H9 (cell line): ENCODE measurements around the gene ATAD1. TPM values are rescaled to one million over a fixed set of nuclear protein-coding genes. Genes with fewer than 3 reads are reported as not detected.

Experiments
- DNase-seq: peaks from one replicate; pipeline ENCODE4 v3.0.0-alpha.2; 2017
- H2AFZ ChIP-seq: one replicate; pipeline ENCODE4 v1.6.1; 2013; ENCODE audit warnings: mild to moderate bottlenecking, low read length, control low read depth, moderate library complexity
- H2AK5ac ChIP-seq: 2 replicates; pipeline ENCODE4 v1.6.1; 2013; ENCODE audit warnings: low read length, control low read depth, mixed read lengths; ENCODE audit not compliant: insufficient read length
- H2BK120ac ChIP-seq: one replicate; pipeline ENCODE4 v1.6.1; 2013; ENCODE audit warnings: low read depth, mild to moderate bottlenecking, low read length, control low read depth, inconsistent platforms; ENCODE audit not compliant: poor library complexity, severe bottlenecking
- H2BK12ac ChIP-seq: 2 replicates; pipeline ENCODE4 v1.6.1; 2013; ENCODE audit warnings: low read length, control low read depth, mixed read lengths, low read depth; ENCODE audit not compliant: insufficient read length
- H2BK15ac ChIP-seq: 2 replicates; pipeline ENCODE4 v1.6.1; 2013; ENCODE audit warnings: low read depth, low read length, control low read depth
- H2BK20ac ChIP-seq: one replicate; pipeline ENCODE4 v1.6.1; 2013; ENCODE audit warnings: low read depth, mild to moderate bottlenecking, low read length, control low read depth, inconsistent platforms; ENCODE audit not compliant: poor library complexity, severe bottlenecking
- H2BK5ac ChIP-seq: 2 replicates; pipeline ENCODE4 v1.6.1; 2013; ENCODE audit warnings: low read length, control low read depth, mixed read lengths; ENCODE audit not compliant: insufficient read length
- H3K14ac ChIP-seq: 2 replicates; pipeline ENCODE4 v1.6.1; 2013; ENCODE audit warnings: low read length, control low read depth; ENCODE audit not compliant: insufficient read depth
- H3K18ac ChIP-seq: 2 replicates; pipeline ENCODE4 v1.6.1; 2013; ENCODE audit warnings: low read depth, mild to moderate bottlenecking, mixed read lengths, low read length, control low read depth; ENCODE audit not compliant: insufficient read length
- H3K23ac ChIP-seq: 2 replicates; pipeline ENCODE4 v1.6.1; 2013; ENCODE audit warnings: low read length, control low read depth, mixed read lengths, low read depth; ENCODE audit not compliant: insufficient read length
- H3K23me2 ChIP-seq: 2 replicates; pipeline ENCODE4 v1.6.1; 2013; ENCODE audit warnings: low read depth, mild to moderate bottlenecking, mixed read lengths, low read length, control low read depth; ENCODE audit not compliant: insufficient read length, poor library complexity, severe bottlenecking
- H3K27ac ChIP-seq: 2 replicates; pipeline ENCODE4 v1.5.1; 2013; ENCODE audit warnings: low read length, control low read depth, mixed read lengths, low read depth; ENCODE audit not compliant: insufficient read length
- H3K27me3 ChIP-seq: 2 replicates; pipeline ENCODE4 v1.6.1; 2013; ENCODE audit warnings: low read length, control low read depth, inconsistent platforms; ENCODE audit not compliant: insufficient read depth
- H3K4ac ChIP-seq: 2 replicates; pipeline ENCODE4 v1.6.1; 2013; ENCODE audit warnings: low read depth, mild to moderate bottlenecking, control low read depth, inconsistent platforms, low read length, moderate library complexity
- H3K4me1 ChIP-seq: 2 replicates; pipeline ENCODE4 v1.6.1; 2013; ENCODE audit warnings: low read length, control low read depth, inconsistent platforms; ENCODE audit not compliant: insufficient read depth
- H3K4me2 ChIP-seq: 2 replicates; pipeline ENCODE4 v1.6.1; 2013; ENCODE audit warnings: low read length, control low read depth, mixed read lengths; ENCODE audit not compliant: insufficient read length, insufficient read depth
- H3K56ac ChIP-seq: 2 replicates; pipeline ENCODE4 v1.6.1; 2013; ENCODE audit warnings: low read depth, mild to moderate bottlenecking, mixed read lengths, low read length, control low read depth; ENCODE audit not compliant: insufficient read length
- H3K79me1 ChIP-seq: 2 replicates; pipeline ENCODE4 v1.6.1; 2013; ENCODE audit warnings: low read depth, mild to moderate bottlenecking, moderate library complexity, low read length, control low read depth, inconsistent platforms; ENCODE audit not compliant: insufficient read depth, poor library complexity, severe bottlenecking
- H3K79me2 ChIP-seq: 2 replicates; pipeline ENCODE4 v1.6.1; 2013; ENCODE audit warnings: low read length, control low read depth, inconsistent platforms; ENCODE audit not compliant: insufficient read depth
- H3K9ac ChIP-seq: 2 replicates; pipeline ENCODE4 v1.6.1; 2013; ENCODE audit warnings: low read length, control low read depth, mixed read lengths; ENCODE audit not compliant: insufficient read length; ENCODE audit errors: extremely low read depth
- H3K9me3 ChIP-seq: one replicate; pipeline ENCODE4 v1.6.1; 2013; ENCODE audit warnings: low read depth, low read length, inconsistent platforms; ENCODE audit not compliant: control insufficient read depth
- H3T11ph ChIP-seq: one replicate; pipeline ENCODE4 v1.6.1; 2013; ENCODE audit warnings: mild to moderate bottlenecking, low read length, control low read depth, inconsistent platforms
- H4K20me1 ChIP-seq: one replicate; pipeline ENCODE4 v1.6.1; 2013; ENCODE audit not compliant: control insufficient read depth, insufficient read length, insufficient read depth
- H4K5ac ChIP-seq: 2 replicates; pipeline ENCODE4 v1.6.1; 2013; ENCODE audit warnings: low read depth, mild to moderate bottlenecking, mixed read lengths, low read length, control low read depth; ENCODE audit not compliant: insufficient read length
- H4K8ac ChIP-seq: replicated peaks from 2 replicates; pipeline ENCODE4 v1.6.1; 2013; ENCODE audit warnings: low read length, control low read depth, mixed read lengths, low read depth; ENCODE audit not compliant: insufficient read length
- H4K91ac ChIP-seq: 2 replicates; pipeline ENCODE4 v1.6.1; 2013; ENCODE audit warnings: low read depth, mild to moderate bottlenecking, moderate library complexity, mixed read lengths, low read length, control low read depth; ENCODE audit not compliant: insufficient read length
- H3K27ac Mint-ChIP-seq, 3 experiments: 2 replicates in 2 of 3; 3 replicates in 1 of 3; pipeline ENCODE4 v1.8.0; 2020 to 2021; ENCODE audit warnings: mixed read lengths in 3 of 3, mild to moderate bottlenecking in 1 of 3, moderate library complexity in 1 of 3
- H3K27me3 Mint-ChIP-seq: 2 replicates; pipeline ENCODE4 v1.8.0; 2021; ENCODE audit warnings: low read depth, mild to moderate bottlenecking, moderate library complexity, mixed read lengths
- H3K36me3 Mint-ChIP-seq, 3 experiments: 2 replicates in 2 of 3; 3 replicates in 1 of 3; pipeline ENCODE4 v1.8.0; 2020 to 2021; ENCODE audit warnings: low read depth in 3 of 3, mixed read lengths in 3 of 3; ENCODE audit not compliant: insufficient read depth in 1 of 3
- H3K4me1 Mint-ChIP-seq, 2 experiments: 2 replicates each; pipeline ENCODE4 v1.8.0; 2020; ENCODE audit warnings: mixed read lengths in 2 of 2
- H3K4me3 Mint-ChIP-seq, 2 experiments: 2 replicates in 1 of 2; 3 replicates in 1 of 2; pipeline ENCODE4 v1.8.0; 2020 to 2021; ENCODE audit warnings: mild to moderate bottlenecking in 2 of 2, mixed read lengths in 2 of 2, moderate library complexity in 1 of 2
- H3K9me3 Mint-ChIP-seq, 2 experiments: 2 replicates in 1 of 2; 3 replicates in 1 of 2; pipeline ENCODE4 v1.8.0; 2020; ENCODE audit warnings: mild to moderate bottlenecking in 2 of 2, mixed read lengths in 2 of 2, moderate library complexity in 1 of 2
- WGBS: extraction: QIAGEN DNeasy Blood & Tissue Kit; methylation state at CpG from one replicate; pipeline ENCODE4 v1.1.7; 2013; ENCODE audit warnings: missing lambda C conversion rate, low lambda C conversion rate, mixed read lengths; ENCODE audit not compliant: insufficient read length; ENCODE audit errors: extremely low coverage; 5-methylcytosine and 5-hydroxymethylcytosine counted together
- total RNA-seq: library from RNA; stranded (reverse); gene quantifications from 2 replicates; pipeline ENCODE4 v1.2.1, GENCODE V29; 2021
- TF ChIP-seq, protein P1 (sequence below): fragments of 200-600 bp; sonication (generic); conservative IDR thresholded peaks from 3 replicates; pipeline ENCODE4 v1.8.0; 2021; ENCODE audit warnings: antibody characterized with exemption, mild to moderate bottlenecking

ATAD1 gene
- total RNA-seq, 1 experiment from 2014 or later, result 38.7 TPM

DNA sequence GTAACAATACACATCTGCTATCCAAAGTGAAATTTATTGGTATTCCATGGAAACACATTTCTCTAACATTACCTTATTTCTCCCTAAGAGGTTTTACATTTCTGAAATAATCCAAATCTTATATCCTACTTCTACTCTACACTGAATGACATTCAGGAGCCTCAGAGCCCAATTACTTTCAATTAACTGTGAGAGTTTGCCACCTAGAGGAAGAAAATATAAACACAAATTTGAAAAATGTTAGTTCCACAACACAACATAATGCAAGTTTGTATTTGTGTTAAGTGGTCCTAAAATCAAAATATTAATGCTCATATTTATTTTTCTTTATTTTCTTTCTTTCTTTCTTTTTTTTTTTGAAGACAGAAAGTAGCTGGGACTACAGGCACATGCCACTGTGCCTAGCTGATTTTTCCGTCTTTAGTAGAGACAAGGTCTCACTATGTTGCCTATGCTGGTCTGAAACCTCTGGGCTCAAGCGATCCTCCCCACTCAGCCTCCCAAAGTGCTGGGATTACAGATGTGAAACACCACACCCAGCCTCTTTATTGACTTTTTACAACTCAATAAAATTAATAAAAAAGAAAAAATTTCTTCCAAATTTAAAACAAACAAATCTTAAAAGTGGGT lies 46.0 kb downstream of the ATAD1 start:
- DNase-seq, result no peak

More for the DNA sequence above, 46.0 kb downstream of the ATAD1 start:
- Histone ChIP-seq H3K56ac (no peak overlapping the region), H3K4me2 (no peak overlapping the region), H3K4ac (no peak overlapping the region), H2AK5ac (no peak overlapping the region), H3K14ac (no peak overlapping the region), H2BK5ac (no peak overlapping the region), H3K9ac (no peak overlapping the region), H3K79me2 (no peaks in the 10 kb centered on the region), H3K79me1 (no peaks in the 10 kb centered on the region), H2BK20ac (no peak overlapping the region), H4K5ac (no peak overlapping the region), H3K23ac (no peak overlapping the region), H3K18ac (no peak overlapping the region), H3K27ac (no peak overlapping the region), H4K91ac (no peak overlapping the region), H3T11ph (no peak overlapping the region), H3K9me3 (no peaks in the 10 kb centered on the region), H3K27me3 (no peaks in the 10 kb centered on the region), H2BK120ac (no peak overlapping the region), H2AFZ (no peak overlapping the region), H3K23me2 (no peaks in the 10 kb centered on the region), H2BK12ac (no peak overlapping the region), H4K8ac (no peak overlapping the region), H3K4me1 (no peaks in the 10 kb centered on the region), H2BK15ac (no peak overlapping the region), H4K20me1 (no peaks in the 10 kb centered on the region)
- no peak overlapping the region; a peak in 1 of 7 replicates for H3K27ac Mint-ChIP-seq
- no peak overlapping the region for H3K4me3 Mint-ChIP-seq
- H3K9me3 Mint-ChIP-seq, result no peaks in the 10 kb centered on the region
- TF ChIP-seq, protein P1, sequence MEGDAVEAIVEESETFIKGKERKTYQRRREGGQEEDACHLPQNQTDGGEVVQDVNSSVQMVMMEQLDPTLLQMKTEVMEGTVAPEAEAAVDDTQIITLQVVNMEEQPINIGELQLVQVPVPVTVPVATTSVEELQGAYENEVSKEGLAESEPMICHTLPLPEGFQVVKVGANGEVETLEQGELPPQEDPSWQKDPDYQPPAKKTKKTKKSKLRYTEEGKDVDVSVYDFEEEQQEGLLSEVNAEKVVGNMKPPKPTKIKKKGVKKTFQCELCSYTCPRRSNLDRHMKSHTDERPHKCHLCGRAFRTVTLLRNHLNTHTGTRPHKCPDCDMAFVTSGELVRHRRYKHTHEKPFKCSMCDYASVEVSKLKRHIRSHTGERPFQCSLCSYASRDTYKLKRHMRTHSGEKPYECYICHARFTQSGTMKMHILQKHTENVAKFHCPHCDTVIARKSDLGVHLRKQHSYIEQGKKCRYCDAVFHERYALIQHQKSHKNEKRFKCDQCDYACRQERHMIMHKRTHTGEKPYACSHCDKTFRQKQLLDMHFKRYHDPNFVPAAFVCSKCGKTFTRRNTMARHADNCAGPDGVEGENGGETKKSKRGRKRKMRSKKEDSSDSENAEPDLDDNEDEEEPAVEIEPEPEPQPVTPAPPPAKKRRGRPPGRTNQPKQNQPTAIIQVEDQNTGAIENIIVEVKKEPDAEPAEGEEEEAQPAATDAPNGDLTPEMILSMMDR, result peak; percentile 72
- H3K36me3 Mint-ChIP-seq, result peaks cover 10 to 26% (median 21%) of the 10 kb centered on the region in 3 experiments; a peak in 6 of 7 replicates
- H3K4me1 Mint-ChIP-seq, result peaks cover 6 to 11% of the 10 kb centered on the region in 2 experiments
- no peaks in the 10 kb centered on the region for H3K27me3 Mint-ChIP-seq
- WGBS, result no CpG with 5 or more reads among the region's 2 CpGs
